GM12872 (cell line): ENCODE results near the gene SPSB3.

Experiments used
- TF ChIP-seq, protein P1 (sequence below): IDR thresholded peaks from 3 replicates; pipeline ENCODE4 v1.5.1; 2011; ENCODE audit warnings: low read depth, mild to moderate bottlenecking, low read length, moderate library complexity; ENCODE audit not compliant: insufficient read depth

The SPSB3 gene

DNA sequence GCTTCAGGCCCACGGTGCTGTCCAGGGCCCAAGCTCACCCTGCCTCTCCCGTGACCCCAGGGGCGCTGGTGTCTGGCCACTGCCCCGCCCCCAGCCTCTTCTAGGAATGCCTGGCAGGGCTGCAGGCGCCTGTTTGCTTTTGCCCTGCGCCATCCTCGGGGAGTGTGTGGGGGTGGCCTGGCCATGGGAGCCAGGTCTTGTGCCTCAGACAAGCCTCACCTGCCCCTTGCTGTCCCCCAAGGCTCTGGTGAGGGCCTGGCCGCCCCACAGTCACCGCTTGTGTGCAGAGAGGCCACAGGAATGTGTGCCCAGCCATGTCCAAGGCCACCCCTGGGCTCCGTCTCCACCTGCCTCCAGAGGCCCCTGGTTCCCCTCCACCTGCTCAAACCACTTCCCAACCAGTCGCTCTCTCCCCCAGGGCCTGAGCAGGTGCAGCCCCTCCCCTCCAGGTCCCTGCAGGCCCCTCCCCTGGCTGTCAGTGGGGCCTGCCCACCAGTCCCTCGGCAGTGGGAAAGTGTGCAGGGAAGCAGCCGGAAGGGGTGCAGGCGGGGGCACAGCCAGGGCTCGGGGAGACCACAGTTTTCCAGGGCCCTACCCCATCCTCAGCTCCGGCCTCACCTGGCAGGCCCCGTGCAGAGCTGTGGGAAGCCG is 12.0 kb upstream of the SPSB3 start:
- TF ChIP-seq, protein P1, sequence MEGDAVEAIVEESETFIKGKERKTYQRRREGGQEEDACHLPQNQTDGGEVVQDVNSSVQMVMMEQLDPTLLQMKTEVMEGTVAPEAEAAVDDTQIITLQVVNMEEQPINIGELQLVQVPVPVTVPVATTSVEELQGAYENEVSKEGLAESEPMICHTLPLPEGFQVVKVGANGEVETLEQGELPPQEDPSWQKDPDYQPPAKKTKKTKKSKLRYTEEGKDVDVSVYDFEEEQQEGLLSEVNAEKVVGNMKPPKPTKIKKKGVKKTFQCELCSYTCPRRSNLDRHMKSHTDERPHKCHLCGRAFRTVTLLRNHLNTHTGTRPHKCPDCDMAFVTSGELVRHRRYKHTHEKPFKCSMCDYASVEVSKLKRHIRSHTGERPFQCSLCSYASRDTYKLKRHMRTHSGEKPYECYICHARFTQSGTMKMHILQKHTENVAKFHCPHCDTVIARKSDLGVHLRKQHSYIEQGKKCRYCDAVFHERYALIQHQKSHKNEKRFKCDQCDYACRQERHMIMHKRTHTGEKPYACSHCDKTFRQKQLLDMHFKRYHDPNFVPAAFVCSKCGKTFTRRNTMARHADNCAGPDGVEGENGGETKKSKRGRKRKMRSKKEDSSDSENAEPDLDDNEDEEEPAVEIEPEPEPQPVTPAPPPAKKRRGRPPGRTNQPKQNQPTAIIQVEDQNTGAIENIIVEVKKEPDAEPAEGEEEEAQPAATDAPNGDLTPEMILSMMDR: no peak

GRCh38 chr16:1793578-1794220 is 11.3 kb upstream of the SPSB3 start, which contains the start of gene IGFALS:
Gene IGFALS, minus strand, starts transcription at chr16:1793705. Its CDS starts 53 bp downstream, at chr16:1793652.
- TF ChIP-seq, protein P1: no peak

DNA sequence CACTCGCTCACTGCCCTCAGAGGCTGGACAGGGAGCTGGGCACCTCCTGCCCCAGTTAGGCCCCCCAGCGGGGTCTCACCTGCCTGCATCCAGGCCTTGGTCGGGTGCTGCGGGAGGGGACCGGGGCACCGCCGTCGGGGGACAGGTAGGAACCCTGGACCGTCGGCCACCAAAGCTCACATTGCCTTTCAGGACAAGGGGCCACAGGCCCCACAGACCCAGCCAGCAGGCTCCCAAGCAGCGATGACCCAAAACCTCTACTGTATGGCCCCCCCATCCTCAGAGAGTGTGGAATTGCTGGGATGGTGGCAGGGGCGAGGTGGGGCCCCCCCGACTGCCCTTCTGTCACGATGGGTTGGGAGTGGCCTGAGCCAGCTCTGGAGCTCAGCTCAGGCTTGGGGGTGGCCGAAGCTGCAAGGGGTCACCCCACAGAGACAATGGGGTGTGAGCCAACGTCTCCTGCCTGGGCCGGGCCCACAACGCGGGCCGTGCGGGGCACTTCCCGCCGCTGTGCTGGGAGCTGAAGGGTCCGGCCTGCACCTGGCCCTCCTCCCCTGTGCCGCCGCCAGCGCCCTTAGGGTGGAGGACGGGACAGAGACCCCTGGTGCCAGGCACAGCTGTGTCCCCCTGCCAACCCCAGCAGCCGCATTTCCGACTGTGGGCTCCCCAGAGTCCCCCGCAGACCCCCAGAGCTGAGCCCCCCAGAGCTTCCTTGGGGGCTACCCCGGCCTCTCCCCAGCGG is 10.6 kb upstream of the SPSB3 start:
- TF ChIP-seq, protein P1: no peak

DNA sequence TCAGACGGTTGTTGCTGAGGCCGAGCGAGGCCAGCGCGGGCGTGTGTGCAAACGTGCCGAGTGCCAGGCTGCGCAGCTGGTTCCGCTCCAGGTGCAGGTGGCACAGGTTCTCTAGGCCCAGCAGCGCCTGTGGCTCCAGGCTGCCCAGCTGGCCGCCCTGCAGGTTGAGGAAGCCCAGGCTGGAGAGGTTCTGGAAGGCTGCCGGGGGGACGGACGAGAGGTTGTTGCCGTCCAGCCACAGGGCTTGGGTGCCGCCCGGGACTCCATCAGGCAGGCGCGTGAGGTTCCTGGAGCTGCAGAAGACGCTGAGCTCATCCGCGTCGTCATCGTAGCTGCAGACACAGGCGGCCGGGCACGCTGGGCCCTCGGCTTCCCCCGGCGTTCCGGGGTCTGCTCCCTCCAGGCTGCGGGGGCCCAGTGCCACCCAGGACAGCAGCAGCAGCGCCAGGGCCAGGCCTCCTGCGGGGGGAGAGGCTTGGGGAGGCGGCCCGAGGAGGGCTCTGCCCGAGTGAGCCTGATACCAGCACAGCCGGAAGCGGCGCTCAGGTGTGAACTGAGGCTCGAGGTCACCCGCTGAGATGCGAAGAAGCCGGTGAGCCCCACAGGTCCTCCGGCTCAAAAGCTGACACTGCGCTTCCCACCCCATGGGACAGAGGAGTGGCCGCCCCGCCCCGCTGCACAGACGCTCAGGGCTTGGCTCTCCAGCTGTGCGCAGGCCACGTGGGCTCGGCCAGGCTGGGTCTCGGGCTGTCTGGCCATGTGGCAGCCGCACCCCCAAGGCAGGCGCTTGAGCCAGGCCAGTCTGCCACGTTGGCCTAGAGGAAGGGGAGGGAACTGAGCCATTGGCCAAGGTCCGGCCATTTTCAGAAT is 9.8 kb upstream of the SPSB3 start:
- TF ChIP-seq, protein P1: no peak

- TF ChIP-seq, protein P1: no peak
These were observed 9.0 kb upstream of the SPSB3 start for GRCh38 chr16:1791256-1791942.

- TF ChIP-seq, protein P1: no peak
These were observed 8.4 kb upstream of the SPSB3 start for GRCh38 chr16:1790611-1791255.
